Ammon's horn (tissue), 1 donor: ENCODE data around the gene RGS21.
"Not testable (repeated sequence)": the region's sequence is repeated elsewhere in the genome, so short reads cannot be mapped to it uniquely, and the experiment has no call there.

Experiments used
- DNase-seq: peaks from one replicate; pipeline ENCODE4 v3.0.0-alpha.2; 2016; ENCODE audit warnings: low spot score

Gene RGS21, protein sequence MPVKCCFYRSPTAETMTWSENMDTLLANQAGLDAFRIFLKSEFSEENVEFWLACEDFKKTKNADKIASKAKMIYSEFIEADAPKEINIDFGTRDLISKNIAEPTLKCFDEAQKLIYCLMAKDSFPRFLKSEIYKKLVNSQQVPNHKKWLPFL

DNA sequence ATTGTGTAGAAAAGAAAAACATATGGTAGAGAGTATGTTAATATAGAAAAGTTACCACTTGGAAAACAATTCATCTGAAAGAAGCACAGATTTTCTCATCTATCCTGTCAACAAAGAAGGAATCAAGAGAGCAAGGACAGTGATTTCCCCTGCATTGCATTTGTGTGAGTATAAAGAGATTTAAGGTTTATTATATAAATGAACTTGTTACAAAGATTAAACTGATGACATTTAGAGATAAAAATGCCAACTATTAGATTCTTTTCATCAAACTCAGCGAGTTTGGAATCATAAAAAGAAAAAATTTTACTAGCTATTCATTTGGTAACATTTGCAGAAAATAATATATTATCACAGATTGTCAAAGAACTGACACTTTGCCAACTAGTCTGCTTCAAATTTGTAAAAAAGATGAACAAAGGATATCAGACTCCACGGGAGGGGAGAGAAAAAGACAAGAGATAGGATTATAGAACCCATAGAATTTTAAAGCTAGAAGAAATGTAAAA, at the start of gene RGS21:
TSS of gene RGS21 (plus strand) at position 51 of the 509 bp plus-strand sequence. CDS start 26,045 bp downstream, outside the sequence.
- no peak for DNase-seq

DNA sequence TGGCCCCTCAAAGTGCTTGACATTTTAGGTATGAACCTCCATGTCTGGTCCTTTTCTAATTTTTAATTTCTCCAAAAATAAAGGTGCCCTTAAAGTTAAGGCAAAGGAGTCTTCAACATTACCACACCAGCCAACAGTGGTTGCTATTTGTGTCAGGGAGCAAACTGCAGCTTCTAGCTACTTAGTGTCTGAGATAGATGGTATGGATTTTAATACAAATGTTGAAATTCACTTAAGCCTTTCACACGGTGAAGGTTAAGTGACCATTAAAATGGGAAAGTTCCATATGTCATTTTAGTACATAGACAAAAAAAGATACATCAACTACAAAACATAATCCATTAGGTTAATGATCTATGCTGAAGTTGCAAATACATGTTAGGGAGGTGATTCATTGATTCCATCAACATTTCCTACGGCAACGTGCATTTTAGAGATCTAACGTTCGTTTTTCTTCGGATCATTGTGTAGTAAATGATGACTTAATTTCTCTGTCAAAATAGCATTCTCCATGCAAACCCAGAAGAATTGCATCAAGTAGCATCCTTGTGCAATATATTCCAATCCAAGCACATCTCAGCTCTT, 48.2 kb upstream of the RGS21 start:
- no peak for DNase-seq

DNA sequence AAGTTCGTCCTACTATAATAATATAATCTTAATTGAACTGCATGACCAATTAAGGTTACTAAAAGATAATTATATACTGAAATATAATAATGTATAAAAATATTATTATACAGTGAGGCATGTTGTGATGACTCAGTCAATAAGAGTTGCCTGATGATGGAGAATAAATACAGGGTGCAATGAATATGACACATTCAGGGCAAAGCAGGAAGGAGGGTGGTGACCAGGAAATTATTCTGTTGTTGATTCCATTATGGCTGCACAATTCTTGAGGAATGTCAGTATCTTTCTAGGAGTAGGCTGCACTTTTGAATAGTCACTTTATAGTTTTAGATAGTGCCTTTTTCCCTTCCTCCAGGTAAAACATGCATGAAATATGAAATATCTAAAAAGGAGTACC, 46.4 kb upstream of the RGS21 start:
- no peak for DNase-seq

DNA sequence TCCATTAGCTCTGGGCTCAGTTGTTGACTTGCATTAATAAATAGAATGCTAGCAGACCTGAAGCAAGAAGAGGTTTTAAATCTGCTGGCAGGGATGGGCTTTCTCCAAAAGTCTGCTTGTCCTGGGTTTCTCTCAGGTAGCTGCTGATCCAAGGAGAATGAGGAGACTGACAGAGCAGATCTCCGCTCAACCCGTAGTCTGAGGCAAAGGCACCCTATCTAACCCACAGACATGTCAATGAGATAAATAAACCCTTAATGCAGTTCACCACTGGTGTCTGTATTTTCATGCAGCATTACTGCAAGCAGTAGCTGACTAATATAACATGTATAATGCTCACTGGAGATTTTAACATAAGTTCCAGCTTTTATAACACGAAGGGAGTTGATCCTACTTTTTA, 44.1 kb upstream of the RGS21 start:
- no peak for DNase-seq

DNA sequence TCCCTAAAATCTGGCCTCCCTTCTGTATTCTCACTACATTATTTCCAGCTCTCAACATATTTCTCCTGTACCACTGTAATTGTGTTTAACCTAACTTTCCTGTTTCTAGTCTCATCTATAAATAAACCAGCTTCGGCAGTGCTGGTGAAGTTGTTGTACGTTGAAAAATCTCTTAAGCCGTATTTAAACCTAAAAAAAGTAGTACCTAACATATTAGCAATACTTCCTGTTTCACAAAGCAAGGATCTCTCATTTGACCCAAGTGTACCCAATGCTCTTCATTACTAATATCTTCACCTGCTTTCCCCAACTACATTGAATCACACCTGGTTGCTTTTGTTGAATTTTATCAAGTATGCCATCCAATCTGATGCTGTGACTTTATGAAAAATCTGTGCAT, 42.2 kb upstream of the RGS21 start:
- DNase-seq = no peak

DNA sequence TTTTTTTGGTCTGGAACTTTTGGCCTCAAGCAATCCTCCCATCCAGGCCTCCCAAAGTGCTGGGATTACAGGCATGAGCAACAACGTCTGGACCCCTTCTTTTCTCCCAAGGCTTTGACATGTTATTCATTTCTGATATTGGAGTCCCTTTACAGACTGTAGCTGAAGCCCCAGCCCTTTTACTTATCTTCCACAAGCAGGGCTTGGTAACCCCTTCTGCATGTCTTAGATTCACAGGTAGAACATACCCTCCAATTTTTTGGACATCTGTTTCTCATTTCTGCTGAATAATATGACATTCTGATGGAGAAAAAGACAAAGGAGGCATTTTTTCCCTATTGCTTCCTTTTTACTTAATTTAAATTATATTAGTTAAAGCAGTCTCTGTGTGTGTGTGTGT, 39.2 kb upstream of the RGS21 start:
- no peak for DNase-seq

DNA sequence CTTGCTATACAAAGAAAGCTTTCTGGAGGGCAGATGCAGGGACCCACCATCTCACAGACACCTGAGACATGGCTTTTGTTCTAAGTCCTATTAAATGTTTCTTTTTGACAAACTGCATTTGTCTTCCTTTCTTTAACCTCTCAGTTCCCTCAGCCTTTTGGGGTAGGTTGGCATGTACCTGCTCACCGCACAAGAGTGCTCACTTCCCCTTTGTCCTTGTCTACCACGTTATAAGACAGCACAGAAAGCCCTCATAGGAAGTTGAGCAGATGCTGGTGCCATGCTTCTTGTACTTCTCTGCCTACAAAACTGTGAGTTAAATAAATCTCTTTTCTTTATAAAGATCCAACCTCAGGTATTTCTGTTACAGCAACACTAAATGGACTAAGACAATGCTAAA, 31.9 kb upstream of the RGS21 start:
- DNase-seq = no peak

DNA sequence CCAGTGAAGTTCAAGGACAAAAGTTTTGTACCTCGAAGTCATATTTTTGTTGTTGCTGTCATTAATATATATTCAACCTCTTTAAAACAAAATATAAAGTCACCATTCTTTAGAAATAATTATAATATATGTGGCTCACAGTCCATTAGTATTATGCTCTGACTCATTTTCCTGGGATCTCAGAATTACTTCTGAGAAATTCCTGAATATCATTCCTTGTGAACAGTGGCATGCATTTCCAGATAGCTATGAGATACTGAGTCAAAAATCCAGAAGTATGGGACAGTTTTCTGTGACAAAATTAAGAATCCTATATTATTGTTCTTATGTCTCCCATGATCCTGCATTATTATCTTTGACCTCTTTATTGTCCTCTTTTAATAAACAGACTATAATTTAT, 13.8 kb upstream of the RGS21 start:
- DNase-seq = no peak

DNA sequence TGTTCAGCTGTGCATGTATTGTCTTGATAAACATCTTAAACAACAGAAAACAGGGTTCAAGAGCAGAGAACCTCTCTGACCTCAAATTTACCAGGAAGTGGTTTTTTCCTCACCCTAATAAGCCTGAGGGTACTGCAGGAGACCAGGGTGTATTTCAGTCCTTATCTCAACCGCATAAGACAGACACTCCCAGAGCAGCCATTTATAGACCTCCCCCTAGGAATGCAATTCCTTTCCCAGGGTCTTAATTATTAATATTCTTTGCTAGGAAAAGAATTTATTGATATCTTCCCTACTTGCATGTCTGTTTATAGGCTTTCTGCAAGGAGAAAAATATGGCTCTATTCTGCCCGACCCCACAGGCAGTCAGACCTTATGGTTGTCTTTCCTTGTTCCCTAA, 8.5 kb upstream of the RGS21 start:
- not testable (repeated sequence) for DNase-seq

DNA sequence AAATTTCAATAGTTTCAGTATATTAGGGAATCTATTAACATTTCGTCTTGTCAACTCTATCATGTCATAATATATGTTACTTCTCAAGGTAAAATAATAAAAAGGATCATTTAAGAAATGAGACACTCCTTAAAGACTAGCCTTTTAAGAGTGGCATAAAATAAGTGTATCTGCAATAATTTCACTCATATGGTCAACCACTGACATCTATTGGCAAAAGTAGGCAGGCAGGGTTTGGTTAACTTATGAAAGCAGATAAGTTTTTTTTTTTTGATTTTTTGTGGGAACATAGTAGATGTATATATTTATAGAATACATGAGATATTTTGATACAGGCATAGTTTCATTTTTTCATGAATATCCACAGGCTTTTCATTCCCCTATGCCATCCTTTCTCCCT, 5.5 kb upstream of the RGS21 start:
- DNase-seq = peak; percentile 30

DNA sequence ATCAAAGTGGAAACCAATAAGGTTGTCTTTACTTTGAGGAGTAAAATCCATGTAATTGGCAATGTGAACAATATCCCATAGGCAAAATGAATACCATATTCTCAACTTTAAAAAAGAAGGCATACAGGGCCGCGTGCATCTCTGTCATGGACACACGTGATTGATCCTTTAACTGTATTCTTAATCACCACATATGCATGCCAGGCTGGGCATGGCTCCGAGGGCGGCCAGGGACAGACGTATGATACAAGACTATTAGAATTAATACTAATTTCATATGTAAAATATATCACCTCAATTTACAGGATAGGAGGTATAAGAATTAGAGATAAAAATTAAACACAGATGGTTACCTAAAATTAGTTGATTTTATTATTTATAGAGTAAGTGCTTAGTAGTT, 11.2 kb downstream of the RGS21 start:
- DNase-seq = no peak

DNA sequence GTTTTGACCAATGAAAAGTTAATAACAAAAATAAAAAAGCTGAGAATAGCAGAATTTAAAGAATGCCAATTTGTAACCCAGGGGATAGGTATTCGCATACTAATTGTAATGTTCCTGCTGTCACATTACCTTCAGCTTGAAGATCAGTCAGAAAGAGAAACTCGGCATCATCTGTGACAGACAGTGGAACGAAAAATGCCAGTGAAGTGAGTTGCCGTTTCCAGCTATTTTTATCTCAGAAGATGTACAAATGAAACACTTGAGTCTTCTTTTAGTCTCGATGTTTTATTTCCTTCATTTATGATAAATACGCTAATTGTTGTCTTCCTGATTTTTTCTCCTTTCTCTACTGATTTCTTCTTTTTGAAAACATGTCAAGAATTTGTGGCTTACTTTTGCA, 26.1 kb downstream of the RGS21 start:
- DNase-seq = no peak

DNA sequence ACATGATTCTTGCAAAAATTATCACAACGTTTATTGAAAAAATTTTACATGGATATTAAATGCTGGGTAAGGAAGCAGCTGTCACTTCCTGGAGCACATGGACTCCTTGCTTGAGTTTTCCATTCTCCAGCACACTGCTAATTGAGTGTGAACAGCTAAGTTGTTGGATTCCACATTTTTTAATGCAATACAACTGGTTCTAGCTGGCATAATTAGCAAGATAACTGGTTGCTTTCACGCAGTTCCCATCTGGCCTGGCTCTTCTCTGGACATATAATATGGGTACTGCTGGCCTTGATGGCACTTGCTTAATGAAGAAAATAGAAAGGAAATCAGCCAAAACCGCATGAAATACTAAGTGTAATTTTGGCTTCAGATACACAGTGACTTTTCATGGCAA, 26.6 kb downstream of the RGS21 start:
- DNase-seq = no peak

DNA sequence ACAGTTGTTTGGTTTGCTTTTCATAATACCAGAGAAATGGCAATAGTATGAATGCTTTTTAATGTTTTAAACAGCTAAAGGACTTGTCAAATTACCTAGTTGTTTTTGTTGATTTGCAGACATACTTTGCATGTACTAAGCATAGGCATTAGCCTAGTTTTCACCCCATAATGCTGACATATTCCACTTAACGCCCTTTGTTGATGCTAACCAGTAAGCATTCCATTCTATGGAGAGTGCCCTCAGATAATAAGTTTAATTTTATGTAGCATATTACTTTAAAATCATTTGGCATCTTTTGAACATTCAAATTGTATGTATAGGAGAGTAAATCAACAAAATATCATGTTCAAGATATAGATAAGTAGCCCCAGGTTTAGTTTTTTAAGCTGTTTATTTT, 32.5 kb downstream of the RGS21 start:
- no peak for DNase-seq

DNA sequence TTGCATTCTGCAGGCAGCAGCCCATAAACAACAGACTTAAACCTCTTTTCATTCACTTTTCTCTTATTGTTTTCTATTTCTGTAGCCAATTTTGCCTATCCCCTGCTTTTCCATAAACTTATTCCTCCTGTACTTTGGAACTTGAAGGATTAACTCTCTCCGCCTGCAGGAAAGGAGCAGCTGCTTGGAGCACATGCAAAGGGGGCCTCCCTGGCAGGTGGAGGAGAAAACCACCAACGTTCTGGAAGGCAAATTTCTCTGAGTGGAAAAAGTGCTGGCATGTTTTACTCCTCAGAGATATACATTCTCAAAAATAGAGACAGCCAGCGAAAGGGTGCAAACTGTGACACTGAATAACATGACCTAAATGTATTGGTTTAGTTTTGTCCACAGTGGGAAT, 33.6 kb downstream of the RGS21 start:
- DNase-seq = no peak

DNA sequence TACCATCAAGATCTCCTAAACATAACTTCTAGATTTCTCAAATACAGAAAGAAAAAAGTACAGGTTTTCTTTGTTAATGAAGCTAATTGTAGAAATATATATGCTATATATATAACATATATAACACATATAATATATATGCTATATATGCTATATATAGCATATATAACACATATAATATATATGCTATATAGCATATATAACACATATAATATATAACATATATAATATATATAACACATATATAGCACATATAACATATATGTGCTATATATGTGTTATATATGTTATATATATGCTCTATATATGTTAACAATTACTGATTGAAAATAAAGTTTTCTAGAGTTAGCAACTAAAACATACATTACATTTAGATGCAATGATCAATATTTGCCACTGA, 34.8 kb downstream of the RGS21 start:
- no peak for DNase-seq

DNA sequence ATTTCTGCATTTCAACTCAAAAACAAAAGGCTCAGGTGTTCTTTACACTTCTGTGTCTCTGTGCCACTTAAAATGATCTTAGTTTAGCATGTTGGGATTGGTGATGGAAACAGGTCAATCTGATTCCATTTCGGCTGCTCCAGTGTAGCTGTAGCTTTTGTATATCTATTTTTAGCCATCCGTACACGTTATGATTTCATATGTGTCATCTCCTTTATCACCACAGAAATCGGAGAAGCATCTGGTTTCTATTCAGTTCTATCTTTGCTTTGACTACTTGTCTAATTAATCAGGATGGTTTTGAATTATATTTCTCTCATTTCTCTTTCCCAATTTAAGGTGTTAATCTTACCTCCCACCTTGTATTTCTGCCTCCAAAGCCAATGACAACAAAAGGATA, 41.1 kb downstream of the RGS21 start:
- DNase-seq = no peak

DNA sequence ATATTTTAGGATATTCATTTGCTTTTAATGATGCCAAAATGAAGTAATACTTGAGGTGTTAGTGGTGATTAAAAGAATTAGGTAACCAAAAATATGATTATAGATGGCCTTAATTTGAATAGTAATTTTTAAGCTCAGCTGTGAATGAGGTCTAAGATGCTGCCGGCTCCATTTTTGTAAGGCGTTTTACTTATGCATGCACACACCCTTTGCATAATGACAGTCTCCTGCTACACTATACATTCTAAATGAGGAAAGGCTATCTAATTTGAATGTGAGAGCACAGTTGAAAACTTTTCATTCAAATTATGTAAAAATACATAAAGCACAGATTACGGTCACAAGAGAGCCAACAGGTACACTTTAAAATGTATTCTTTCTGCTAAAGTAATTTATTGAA, 41.6 kb downstream of the RGS21 start:
- no peak for DNase-seq

DNA sequence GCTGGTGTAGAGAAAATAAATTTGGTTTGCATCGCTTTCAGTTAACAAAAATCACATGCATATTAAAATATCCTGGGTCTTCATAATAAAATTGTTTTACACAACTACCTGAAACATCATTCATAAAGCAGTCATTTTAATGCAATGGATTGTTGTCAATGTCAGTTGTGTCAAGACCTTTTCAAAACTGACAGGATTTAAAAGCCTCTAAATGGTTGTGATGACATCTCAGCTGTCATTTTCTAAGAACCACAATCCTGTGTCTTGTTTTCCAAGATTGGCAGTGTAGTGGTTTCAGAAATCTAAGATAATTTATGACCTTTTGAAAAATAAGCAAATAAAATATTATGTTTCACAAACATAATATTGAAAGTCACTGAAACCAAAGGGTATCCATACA, 42.0 kb downstream of the RGS21 start:
- DNase-seq = no peak

DNA sequence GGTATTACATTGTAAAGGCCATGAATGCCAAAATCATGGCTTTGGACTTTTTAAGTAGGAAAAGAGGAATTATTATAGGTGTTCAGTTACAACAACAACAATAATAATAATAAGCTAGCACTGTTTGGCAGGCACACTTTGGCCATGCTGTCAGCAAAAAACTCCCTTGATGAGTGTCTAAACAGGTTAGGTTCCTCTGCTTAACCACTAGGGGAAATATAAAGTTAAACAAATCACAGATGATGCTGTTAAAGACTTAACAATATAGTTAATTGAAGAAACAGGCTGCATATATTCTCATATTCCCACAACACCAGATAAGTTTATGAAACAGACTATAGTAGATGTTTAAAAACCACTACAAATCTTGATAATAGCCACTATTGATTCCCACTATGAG, 46.4 kb downstream of the RGS21 start:
- no peak for DNase-seq

DNA sequence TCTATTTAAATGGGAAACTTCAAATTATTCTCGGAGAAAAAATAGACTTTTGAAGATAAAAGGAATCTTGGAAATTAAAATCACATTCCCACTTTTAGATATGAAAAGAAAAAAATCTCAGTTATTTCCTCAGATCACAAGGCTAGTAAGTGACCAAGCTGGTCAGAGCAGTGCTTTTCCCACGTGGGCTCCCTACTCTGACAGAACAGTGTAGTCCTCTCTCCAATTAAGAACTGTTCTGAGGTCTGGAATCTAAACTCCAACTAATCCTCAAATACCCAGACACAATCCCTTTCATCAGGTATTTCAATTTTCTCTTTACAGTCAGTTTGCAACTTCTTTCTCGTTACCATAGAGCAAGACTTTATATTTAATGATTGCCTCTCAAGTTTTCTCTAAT, 50.6 kb downstream of the RGS21 start:
- no peak for DNase-seq

DNA sequence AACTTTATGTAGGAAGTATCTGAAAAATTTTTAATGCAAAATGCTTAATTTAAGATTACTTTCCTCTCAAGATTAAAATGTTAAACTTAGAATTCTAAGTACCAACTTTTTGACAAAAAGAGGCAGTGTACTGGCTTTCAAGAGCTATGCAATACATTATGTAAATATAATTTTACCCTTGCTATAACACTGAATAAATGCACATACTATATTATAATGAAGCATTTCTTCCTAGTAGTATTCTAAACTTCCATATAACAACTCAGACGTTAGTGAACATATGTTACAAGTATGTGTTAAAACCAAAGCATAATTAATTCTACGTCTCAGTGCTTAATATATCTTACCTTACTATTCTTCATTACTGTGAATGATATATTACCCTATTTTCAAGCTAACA, 58.5 kb downstream of the RGS21 start:
- no peak for DNase-seq

DNA sequence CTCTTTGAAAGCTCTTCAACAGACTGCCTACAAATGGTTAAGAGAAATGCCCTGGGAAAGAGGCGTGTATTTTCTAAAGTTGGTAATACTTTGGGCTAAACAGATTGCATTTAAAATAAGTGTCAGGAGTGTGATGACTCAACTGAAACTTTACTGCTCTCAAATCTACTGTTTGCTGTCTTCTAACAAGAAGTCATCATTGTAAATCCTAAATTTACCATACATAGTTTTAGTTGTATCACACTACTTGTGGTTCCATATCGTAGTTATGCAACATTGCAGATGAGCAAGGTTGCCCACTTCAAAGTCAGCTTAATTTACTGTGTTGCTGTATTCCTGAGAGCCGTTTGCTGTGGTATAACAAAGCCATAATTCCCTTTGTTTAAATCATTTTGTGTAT, 59.6 kb downstream of the RGS21 start:
- DNase-seq = no peak

DNA sequence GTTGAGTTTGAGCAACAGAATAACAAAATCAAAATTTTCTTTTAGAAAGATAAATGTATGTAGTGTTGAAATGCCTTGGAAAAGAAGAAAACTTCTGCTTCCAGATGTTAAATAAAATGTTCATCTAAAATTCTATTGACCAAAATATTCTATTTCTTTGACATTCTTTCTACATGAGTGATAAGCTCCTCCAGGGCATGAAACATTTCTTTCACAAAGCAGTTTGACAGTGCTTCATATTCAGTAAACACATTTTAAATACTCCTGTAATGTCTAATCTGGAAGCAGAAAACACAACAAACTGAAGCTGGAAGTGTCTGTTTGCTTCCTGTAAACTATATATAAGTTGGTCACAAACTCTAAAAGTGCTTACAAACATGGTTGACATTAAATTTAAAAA, 61.5 kb downstream of the RGS21 start:
- no peak for DNase-seq
